WI38 (cell line): Measurements from ENCODE around the gene PYHIN1.

Source experiments
- H3K4me3 ChIP-seq: 2 replicates; pipeline ENCODE4 v1.5.1; 2011; ENCODE audit warnings: low read depth, mild to moderate bottlenecking, control low read depth, low read length
- TF ChIP-seq, protein P1 (sequence below): IDR thresholded peaks from 2 replicates; pipeline ENCODE4 v1.5.1; 2012; ENCODE audit warnings: low read depth, mild to moderate bottlenecking, control low read depth, low read length

PYHIN1 gene

DNA sequence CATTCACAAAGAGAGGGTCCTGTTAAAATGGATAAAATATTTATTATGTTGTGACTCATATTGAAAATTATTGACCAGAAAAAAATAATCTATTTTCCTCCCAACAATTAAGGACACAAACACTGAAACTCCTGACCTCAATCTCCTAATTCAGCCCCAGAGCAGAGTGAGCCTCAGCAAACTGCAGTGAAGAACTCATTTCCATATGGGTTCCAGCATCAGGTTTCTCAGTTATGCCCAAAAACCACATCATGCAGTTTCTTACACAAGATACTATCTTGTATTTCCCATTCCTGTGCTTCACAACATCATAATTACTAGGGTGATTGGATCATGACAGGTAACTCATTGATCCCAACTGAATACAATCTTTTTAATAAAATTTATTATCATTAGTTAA lies 15.4 kb downstream of the PYHIN1 start:
- H3K4me3 ChIP-seq = no peak overlapping the region
- TF ChIP-seq, protein P1, sequence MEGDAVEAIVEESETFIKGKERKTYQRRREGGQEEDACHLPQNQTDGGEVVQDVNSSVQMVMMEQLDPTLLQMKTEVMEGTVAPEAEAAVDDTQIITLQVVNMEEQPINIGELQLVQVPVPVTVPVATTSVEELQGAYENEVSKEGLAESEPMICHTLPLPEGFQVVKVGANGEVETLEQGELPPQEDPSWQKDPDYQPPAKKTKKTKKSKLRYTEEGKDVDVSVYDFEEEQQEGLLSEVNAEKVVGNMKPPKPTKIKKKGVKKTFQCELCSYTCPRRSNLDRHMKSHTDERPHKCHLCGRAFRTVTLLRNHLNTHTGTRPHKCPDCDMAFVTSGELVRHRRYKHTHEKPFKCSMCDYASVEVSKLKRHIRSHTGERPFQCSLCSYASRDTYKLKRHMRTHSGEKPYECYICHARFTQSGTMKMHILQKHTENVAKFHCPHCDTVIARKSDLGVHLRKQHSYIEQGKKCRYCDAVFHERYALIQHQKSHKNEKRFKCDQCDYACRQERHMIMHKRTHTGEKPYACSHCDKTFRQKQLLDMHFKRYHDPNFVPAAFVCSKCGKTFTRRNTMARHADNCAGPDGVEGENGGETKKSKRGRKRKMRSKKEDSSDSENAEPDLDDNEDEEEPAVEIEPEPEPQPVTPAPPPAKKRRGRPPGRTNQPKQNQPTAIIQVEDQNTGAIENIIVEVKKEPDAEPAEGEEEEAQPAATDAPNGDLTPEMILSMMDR = no peak

DNA sequence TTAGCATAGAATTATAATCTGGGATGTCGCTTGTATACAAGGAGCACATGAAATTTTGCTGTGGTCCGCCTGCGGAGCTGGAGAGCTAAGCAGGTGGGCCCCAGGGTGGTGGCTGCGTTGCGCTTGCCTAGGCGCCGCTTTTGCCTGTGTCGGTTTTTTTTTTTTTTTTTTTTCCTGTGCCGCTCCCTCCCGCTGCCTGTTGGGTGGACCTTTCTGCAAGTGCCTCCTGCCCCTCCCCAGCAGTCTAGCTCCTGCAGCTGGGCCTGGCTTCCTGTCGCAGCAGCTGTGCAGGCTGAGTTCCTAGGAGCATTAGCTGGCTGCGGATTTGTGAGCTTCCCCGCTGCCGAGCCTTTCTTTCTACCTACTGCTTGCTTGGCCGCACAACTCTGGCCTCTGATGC lies 20.6 kb downstream of the PYHIN1 start:
- TF ChIP-seq, protein P1 = no peak
- H3K4me3 ChIP-seq = no peak overlapping the region

DNA sequence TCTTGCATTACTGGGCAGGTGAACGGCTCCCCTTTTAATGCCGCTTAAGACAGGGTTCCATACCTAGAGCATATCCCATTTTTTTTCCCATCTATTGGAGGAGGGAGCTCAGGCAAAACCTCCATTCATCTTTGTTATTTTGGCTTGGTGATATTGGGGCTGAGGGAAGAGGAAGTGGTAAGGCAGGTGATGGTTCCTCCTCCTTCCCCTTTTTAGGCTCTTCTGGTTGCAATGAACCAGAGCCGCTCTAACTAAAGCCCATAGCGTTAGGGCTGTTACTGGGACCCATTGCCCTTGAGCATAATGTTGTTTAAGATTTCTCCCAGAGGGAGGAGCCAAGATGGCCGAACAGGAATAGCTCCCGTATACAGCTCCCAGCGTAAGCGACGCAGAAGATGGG lies 21.1 kb downstream of the PYHIN1 start:
- H3K4me3 ChIP-seq = no peak overlapping the region

DNA sequence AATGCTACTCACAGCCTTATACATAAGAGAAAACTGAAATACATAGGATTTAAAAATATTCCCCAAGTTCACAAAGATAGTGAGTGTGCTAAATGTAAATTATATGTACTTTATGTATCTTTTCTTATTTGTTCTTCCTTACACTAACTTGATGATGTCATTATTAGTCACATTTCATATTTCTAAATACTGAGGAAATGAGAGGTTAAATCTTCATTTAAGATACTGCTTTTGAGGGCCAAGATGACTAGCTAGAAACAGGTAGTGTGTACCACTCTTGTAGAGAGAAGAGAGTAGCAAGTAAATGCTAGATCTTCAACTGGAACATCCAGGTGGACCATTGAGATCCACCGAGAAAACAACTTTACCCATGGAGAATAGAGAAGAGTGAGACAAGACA lies 29.8 kb downstream of the PYHIN1 start:
- H3K4me3 ChIP-seq = no peak overlapping the region
- TF ChIP-seq, protein P1 = no peak

More for the DNA sequence above, 21.1 kb downstream of the PYHIN1 start:
- TF ChIP-seq, protein P1 = no peak

DNA sequence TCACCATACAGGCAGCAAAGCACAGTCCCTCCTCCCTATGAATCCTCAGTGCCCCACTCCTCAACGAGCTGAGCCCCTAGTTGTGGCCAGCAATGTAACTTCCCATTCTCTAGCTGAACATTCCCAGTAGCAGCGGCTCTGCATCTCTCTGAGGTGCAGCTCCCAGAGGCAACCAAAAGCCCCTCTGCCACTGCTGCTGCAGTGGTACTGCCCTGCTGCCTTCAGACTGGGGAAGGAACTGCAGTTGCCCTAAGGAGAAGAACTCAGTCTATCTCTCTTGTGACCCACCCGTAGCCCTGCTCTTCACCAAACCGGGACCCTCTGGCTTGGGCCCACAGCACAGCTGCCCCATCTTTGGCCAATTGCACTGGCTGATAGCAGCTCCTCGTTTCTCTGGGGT lies 31.6 kb downstream of the PYHIN1 start:
- H3K4me3 ChIP-seq = no peak overlapping the region
- TF ChIP-seq, protein P1 = no peak

DNA sequence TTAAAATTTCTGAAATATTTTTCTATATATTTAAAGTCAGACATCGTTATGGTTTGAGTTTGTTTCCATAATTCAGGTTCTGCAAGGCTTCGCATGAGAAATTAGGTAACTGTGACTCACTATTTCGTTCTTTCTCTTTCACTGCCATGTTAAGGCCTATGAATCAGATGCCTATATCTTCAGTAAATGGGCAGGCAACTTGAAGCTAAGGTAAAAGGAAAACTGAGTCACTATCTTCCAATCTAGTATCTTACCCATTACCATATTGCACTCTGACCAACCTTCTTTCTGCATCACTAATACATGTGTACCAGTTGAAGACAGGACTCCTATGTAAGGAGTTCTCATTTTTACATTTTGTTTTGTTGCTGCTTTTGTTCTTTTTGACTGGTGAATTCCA lies 37.8 kb downstream of the PYHIN1 start:
- H3K4me3 ChIP-seq = no peak overlapping the region
- TF ChIP-seq, protein P1 = no peak

DNA sequence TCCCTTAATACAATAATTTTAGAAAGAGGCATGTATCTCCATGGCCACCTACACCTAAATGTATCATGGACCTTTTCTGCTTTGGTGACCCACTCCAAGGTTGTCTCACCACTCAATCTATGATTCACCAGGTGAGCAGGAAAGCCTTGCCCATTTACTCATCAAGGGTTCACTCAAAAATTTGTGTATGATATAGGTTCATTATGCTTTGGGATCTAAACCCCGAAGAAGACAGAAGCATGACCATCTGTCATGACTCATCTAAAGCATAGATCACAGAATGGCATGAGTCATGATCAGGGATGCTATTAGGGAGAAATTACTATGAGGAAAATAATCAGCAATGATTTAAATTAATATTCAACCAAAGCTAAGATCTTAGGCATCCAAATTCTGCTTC lies 38.5 kb downstream of the PYHIN1 start:
- H3K4me3 ChIP-seq = no peak overlapping the region
- TF ChIP-seq, protein P1 = no peak
